K562 (cell line): Measurements from ENCODE around the gene MATR3. TPM values are rescaled to one million over a fixed set of nuclear protein-coding genes. Genes with fewer than 3 reads are reported as not detected.

Source experiments
- CBX8 ChIP-seq: fragments of 200-600 bp; sonication (generic); IDR thresholded peaks from 2 replicates; pipeline ENCODE4 v1.6.1; 2012; ENCODE audit warnings: borderline replicate concordance, mixed run types, low read depth, mild to moderate bottlenecking, moderate library complexity, mixed read lengths, low read length, control low read depth, inconsistent platforms; ENCODE audit not compliant: poor library complexity, severe bottlenecking; ENCODE audit errors: extremely low read depth
- IRF2 ChIP-seq: sonication (generic); formaldehyde crosslinking; IDR thresholded peaks from 2 replicates; pipeline ENCODE4 v1.8.1; 2022; ENCODE audit warnings: mild to moderate bottlenecking, missing genetic modification reagents
- NCOR1 ChIP-seq: fragments of 450-650 bp; IDR thresholded peaks from 2 replicates; pipeline ENCODE4 v1.6.1; 2016; ENCODE audit warnings: mild to moderate bottlenecking, moderate library complexity
- NEUROD1 ChIP-seq: fragments of 150-350 bp; IDR thresholded peaks from 2 replicates; pipeline ENCODE4 v1.6.1; 2014; ENCODE audit warnings: borderline replicate concordance, low read length, low read depth; ENCODE audit not compliant: partially characterized antibody
- NFATC3 ChIP-seq: fragments of 450-650 bp; IDR thresholded peaks from 2 replicates; pipeline ENCODE4 v1.6.1; 2017; ENCODE audit warnings: mild to moderate bottlenecking
- NR3C1 ChIP-seq: sonication (generic); formaldehyde crosslinking; IDR thresholded peaks from 2 replicates; pipeline ENCODE4 v1.8.1; 2022; ENCODE audit warnings: missing genetic modification reagents
- SETDB1 ChIP-seq: IDR thresholded peaks from one replicate; pipeline ENCODE4 v1.6.1; 2012; ENCODE audit warnings: low read length, control low read depth, inconsistent platforms
- SIN3A ChIP-seq, 2 experiments: fragments of 150-350 bp in 1 of 2; IDR thresholded peaks; 2 replicates each; pipeline ENCODE4 v1.6.1; 2011 to 2016; ENCODE audit warnings: borderline replicate concordance in 2 of 2, low read depth in 2 of 2, low read length in 2 of 2, mild to moderate bottlenecking in 2 of 2, moderate library complexity in 2 of 2; ENCODE audit not compliant: control insufficient read depth in 1 of 2
- SRF ChIP-seq, 2 experiments: fragments of 250-450, 450-650 bp in 1 of 2; sonication (Bioruptor Pico) in 1 of 2; sonication (generic) in 1 of 2; formaldehyde crosslinking; IDR thresholded peaks; 2 replicates each; pipeline versions ENCODE4 v1.5.0 to v1.5.1; 2020 to 2022; ENCODE audit warnings: mild to moderate bottlenecking in 1 of 2, missing genetic modification reagents in 1 of 2
- ZNF408 ChIP-seq: fragments of 250-450 bp; sonication (Bioruptor Pico); IDR thresholded peaks from 2 replicates; pipeline ENCODE4 v1.4.0; 2020; ENCODE audit warnings: low read depth, mild to moderate bottlenecking, moderate library complexity
- ZNF778 ChIP-seq: fragments of 450-650 bp; formaldehyde crosslinking; IDR thresholded peaks from 2 replicates; pipeline ENCODE4 v1.4.0; 2020; ENCODE audit warnings: mild to moderate bottlenecking, moderate library complexity
- polyA plus RNA-seq, 8 experiments: library from polyadenylated mRNA; depleted of rRNA in 4 of 8; stranded (reverse) in 5 of 8; unstranded in 3 of 8; fragments of >200 nt; fragmentation: Nextera tagmentation in 2 of 8; fragmentation: Illumina TruSeq in 1 of 8; extraction: Ambion mirVana in 2 of 8; extraction: Trizol in 1 of 8; gene quantifications; 2 replicates each; pipeline versions ENCODE4 v1.2.1 to v1.2.3, GENCODE V29; 2011 to 2014; ENCODE audit warnings: inconsistent platforms in 1 of 8, missing spikeins in 1 of 8
- total RNA-seq, 7 experiments: library from RNA; depleted of rRNA in 6 of 7; stranded (reverse); fragments of >200 nt in 6 of 7; fragmentation: Illumina TruSeq in 2 of 7; extraction: Trizol in 2 of 7; gene quantifications; 2 replicates each; pipeline versions ENCODE4 v1.2.1 to v1.2.3, GENCODE V29; 2011 to 2021; ENCODE audit warnings: low replicate concordance in 1 of 7
- TF ChIP-seq, protein P1 (sequence below): fragments of 250-450 bp; sonication (Bioruptor Pico); IDR thresholded peaks from 2 replicates; pipeline ENCODE4 v1.8.0; 2022; ENCODE audit warnings: inconsistent platforms
- TF ChIP-seq, protein P2 (sequence below): fragments of 450-650 bp; IDR thresholded peaks from 2 replicates; pipeline ENCODE4 v1.6.1; 2017; ENCODE audit warnings: mild to moderate bottlenecking, moderate library complexity
- TF ChIP-seq, protein P3 (sequence below): fragments of 250-450 bp; sonication (Bioruptor Pico); IDR thresholded peaks from 2 replicates; pipeline ENCODE4 v1.5.0; 2022; ENCODE audit warnings: mild to moderate bottlenecking
- TF ChIP-seq, protein P4 (sequence below): sonication (generic); formaldehyde crosslinking; IDR thresholded peaks from 2 replicates; pipeline ENCODE4 v1.8.0; 2022; ENCODE audit warnings: missing genetic modification reagents, mild to moderate bottlenecking, borderline replicate concordance
- TF ChIP-seq, protein P5 (sequence below): fragments of 250-450 bp; sonication (Bioruptor Pico); IDR thresholded peaks from 2 replicates; pipeline ENCODE4 v1.5.1; 2021; ENCODE audit warnings: mild to moderate bottlenecking
- TF ChIP-seq, protein P6 (sequence below), 3 experiments: fragments of 200-800 bp in 1 of 3; sonication (Bioruptor generic) in 1 of 3; sonication (generic) in 1 of 3; formaldehyde crosslinking in 1 of 3; IDR thresholded peaks; 2 replicates each; pipeline versions ENCODE4 v1.6.1 to v1.8.0; 2016 to 2022; ENCODE audit warnings: mild to moderate bottlenecking in 2 of 3, missing compliant biosample characterization in 2 of 3, missing genetic modification characterization in 2 of 3, missing genetic modification reagents in 1 of 3

The MATR3 gene
- total and polyA plus RNA-seq, 9 of the 15 experiments (the other 6 are each of a cell fraction or from before 2014, with no cell fraction given), result 150 to 425 (median 263) TPM

DNA sequence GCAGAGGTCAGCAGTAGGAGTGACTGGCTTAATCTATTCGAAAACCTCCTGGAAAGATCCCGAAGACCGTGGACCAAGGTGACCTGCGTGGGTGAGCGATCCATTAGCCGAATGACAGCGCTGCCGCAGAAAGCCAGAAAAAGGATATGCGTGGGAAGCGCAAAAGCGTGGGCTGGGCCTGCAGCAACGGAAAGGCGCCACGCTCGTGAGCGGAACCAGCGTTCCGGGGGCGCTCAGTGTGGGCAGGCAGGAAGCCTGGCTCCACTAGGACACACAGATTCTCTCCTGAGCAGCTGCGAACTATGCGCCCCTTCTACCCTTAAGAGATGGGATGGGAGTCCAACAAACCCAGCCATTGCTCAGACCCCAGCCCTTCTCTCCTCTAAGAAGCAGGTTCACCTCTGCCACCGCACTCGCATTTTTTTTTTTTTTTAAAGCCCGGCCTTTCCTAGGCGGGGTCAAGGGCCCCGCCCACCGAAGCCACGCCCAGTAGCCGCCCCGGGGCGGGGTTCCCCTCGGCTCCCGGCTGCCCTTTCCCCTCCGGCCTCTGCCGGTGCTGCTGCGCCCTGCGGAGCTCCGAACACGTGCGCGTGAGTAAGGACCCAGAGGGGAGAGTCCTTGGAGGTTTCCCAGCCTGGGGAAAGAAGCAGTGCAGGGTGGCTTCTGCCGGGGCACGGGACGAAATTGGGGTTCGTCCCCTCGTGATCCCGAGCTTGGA, 19.8 kb upstream of the MATR3 start (continued):
- TF ChIP-seq, protein P1, sequence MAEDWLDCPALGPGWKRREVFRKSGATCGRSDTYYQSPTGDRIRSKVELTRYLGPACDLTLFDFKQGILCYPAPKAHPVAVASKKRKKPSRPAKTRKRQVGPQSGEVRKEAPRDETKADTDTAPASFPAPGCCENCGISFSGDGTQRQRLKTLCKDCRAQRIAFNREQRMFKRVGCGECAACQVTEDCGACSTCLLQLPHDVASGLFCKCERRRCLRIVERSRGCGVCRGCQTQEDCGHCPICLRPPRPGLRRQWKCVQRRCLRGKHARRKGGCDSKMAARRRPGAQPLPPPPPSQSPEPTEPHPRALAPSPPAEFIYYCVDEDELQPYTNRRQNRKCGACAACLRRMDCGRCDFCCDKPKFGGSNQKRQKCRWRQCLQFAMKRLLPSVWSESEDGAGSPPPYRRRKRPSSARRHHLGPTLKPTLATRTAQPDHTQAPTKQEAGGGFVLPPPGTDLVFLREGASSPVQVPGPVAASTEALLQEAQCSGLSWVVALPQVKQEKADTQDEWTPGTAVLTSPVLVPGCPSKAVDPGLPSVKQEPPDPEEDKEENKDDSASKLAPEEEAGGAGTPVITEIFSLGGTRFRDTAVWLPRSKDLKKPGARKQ (CRISPR knock-in tag), result no peak
- TF ChIP-seq NFATC3, result no peak
- TF ChIP-seq NR3C1 (CRISPR knock-in tag), result no peak
- no peak for TF ChIP-seq IRF2
- TF ChIP-seq, protein P2, sequence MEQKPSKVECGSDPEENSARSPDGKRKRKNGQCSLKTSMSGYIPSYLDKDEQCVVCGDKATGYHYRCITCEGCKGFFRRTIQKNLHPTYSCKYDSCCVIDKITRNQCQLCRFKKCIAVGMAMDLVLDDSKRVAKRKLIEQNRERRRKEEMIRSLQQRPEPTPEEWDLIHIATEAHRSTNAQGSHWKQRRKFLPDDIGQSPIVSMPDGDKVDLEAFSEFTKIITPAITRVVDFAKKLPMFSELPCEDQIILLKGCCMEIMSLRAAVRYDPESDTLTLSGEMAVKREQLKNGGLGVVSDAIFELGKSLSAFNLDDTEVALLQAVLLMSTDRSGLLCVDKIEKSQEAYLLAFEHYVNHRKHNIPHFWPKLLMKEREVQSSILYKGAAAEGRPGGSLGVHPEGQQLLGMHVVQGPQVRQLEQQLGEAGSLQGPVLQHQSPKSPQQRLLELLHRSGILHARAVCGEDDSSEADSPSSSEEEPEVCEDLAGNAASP, result peak; percentile 79
- TF ChIP-seq, protein P3, sequence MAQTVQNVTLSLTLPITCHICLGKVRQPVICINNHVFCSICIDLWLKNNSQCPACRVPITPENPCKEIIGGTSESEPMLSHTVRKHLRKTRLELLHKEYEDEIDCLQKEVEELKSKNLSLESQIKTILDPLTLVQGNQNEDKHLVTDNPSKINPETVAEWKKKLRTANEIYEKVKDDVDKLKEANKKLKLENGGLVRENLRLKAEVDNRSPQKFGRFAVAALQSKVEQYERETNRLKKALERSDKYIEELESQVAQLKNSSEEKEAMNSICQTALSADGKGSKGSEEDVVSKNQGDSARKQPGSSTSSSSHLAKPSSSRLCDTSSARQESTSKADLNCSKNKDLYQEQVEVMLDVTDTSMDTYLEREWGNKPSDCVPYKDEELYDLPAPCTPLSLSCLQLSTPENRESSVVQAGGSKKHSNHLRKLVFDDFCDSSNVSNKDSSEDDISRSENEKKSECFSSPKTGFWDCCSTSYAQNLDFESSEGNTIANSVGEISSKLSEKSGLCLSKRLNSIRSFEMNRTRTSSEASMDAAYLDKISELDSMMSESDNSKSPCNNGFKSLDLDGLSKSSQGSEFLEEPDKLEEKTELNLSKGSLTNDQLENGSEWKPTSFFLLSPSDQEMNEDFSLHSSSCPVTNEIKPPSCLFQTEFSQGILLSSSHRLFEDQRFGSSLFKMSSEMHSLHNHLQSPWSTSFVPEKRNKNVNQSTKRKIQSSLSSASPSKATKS (CRISPR knock-in tag), result no peak
- TF ChIP-seq ZNF408 (CRISPR knock-in tag), result no peak
- TF ChIP-seq SIN3A (IDR thresholded peaks at IDR 0.05; ENCODE audit: borderline replicate concordance in 2 of 2, control insufficient read depth in 1 of 2, low read depth in 2 of 2, low read length in 2 of 2), result peak; percentile 91 to 99
- no peak for TF ChIP-seq CBX8
- TF ChIP-seq SRF (CRISPR knock-in tag; IDR thresholded peaks at IDR 0.05), result no peak; a peak in 1 of 4 replicates
- no peak for TF ChIP-seq SETDB1
- TF ChIP-seq ZNF778 (CRISPR knock-in tag), result no peak
- peak; percentile 38 for TF ChIP-seq NCOR1
- TF ChIP-seq, protein P4, sequence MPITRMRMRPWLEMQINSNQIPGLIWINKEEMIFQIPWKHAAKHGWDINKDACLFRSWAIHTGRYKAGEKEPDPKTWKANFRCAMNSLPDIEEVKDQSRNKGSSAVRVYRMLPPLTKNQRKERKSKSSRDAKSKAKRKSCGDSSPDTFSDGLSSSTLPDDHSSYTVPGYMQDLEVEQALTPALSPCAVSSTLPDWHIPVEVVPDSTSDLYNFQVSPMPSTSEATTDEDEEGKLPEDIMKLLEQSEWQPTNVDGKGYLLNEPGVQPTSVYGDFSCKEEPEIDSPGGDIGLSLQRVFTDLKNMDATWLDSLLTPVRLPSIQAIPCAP (CRISPR knock-in tag), result no peak
- TF ChIP-seq, protein P5, sequence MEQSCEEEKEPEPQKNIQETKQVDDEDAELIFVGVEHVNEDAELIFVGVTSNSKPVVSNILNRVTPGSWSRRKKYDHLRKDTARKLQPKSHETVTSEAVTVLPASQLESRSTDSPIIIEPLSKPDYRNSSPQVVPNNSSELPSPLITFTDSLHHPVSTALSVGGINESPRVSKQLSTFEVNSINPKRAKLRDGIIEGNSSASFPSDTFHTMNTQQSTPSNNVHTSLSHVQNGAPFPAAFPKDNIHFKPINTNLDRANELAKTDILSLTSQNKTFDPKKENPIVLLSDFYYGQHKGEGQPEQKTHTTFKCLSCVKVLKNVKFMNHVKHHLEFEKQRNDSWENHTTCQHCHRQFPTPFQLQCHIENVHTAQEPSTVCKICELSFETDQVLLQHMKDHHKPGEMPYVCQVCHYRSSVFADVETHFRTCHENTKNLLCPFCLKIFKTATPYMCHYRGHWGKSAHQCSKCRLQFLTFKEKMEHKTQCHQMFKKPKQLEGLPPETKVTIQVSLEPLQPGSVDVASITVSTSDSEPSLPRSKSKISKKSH (CRISPR knock-in tag), result no peak
- peak; percentile 40 for TF ChIP-seq NEUROD1
- TF ChIP-seq, protein P6, sequence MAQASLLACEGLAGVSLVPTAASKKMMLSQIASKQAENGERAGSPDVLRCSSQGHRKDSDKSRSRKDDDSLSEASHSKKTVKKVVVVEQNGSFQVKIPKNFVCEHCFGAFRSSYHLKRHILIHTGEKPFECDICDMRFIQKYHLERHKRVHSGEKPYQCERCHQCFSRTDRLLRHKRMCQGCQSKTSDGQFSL (CRISPR knock-in tag; IDR thresholded peaks at IDR 0.05), result 0 out of 2 replicates have a peak, but pooled peaks have one; percentile 27
- TF ChIP-seq, protein P6 (tag; IDR thresholded peaks at IDR 0.05), result no peak
